Measurements from ENCODE around the gene ADAMTSL1.

DNA sequence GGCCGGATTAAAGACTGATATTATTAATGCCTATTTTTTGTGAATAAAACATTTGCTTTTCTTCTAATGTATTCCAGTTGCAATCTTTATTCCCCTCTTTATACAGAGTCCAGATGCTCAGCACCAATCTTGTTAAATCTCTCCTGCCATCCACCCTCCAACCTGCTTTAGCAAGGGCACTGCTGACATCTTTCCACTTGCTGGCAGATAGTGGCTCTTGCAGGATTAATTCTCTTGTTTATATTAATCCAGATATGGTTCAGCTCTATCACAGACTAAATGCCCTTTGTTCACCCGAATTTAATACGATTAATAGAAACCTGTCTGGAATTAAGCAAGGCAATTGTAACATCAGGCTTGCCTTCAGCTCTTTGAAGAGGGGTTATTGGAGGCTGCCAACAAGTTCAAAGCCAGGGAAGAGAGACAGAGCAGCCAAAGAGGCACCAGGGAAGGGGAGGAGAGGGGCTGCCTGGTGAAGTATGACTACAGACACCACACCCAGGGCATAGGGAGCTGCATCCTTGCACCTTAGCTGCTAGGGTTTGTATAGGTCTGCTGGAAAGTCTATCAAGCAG lies 322.8 kb downstream of the ADAMTSL1 start:
- TF ChIP-seq, protein P1, sequence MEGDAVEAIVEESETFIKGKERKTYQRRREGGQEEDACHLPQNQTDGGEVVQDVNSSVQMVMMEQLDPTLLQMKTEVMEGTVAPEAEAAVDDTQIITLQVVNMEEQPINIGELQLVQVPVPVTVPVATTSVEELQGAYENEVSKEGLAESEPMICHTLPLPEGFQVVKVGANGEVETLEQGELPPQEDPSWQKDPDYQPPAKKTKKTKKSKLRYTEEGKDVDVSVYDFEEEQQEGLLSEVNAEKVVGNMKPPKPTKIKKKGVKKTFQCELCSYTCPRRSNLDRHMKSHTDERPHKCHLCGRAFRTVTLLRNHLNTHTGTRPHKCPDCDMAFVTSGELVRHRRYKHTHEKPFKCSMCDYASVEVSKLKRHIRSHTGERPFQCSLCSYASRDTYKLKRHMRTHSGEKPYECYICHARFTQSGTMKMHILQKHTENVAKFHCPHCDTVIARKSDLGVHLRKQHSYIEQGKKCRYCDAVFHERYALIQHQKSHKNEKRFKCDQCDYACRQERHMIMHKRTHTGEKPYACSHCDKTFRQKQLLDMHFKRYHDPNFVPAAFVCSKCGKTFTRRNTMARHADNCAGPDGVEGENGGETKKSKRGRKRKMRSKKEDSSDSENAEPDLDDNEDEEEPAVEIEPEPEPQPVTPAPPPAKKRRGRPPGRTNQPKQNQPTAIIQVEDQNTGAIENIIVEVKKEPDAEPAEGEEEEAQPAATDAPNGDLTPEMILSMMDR (IDR thresholded peaks at IDR 0.05): no peak
- no peak for TF ChIP-seq POLR2AphosphoS5 (IDR thresholded peaks at IDR 0.05)

Data from stomach (tissue), 4 donors.